HepG2 (cell line): ENCODE measurements around the gene TWF1. TPM values are rescaled to one million over a fixed set of nuclear protein-coding genes. Genes with fewer than 3 reads are reported as not detected.

ENCODE experiments used
- ATAC-seq: fragments of 200-7000 bp; cut with Tn5 transposase; 3 replicates; pipeline ENCODE4 v1.9.1; 2020; ENCODE audit warnings: mild to moderate bottlenecking, moderate library complexity
- BruUV-seq: library from RNA; stranded (reverse); fragments of 400-500 nt; replicated peaks from 2 replicates; lab custom pipeline; 2021; lab: Mats Ljungman, UMichigan
- CTCF ChIA-PET: fragments of 300-600 bp; formaldehyde crosslinking; extraction: SDS; loops from one replicate; lab custom pipeline; 2021; ENCODE audit warnings: low total read pairs, inconsistent platforms, low intra/inter-chr PET ratio; lab: Yijun Ruan, JAX
- POLR2A ChIA-PET: fragments of 350-600 bp; sonication (Branson Sonifier 250); formaldehyde crosslinking; loops from one replicate; lab custom pipeline; 2020; ENCODE audit warnings: antibody characterized with exemption, inconsistent platforms; lab: Yijun Ruan, JAX
- DNase-seq: peaks from one replicate; pipeline ENCODE4 v3.0.0-alpha.2; 2015; ENCODE audit warnings: low spot score
- FAIRE-seq: peaks from 3 replicates; lab custom pipeline; 2011; peaks lifted over from hg19 to GRCh38; lab: Jason Lieb, UNC
- H2AFZ ChIP-seq: one replicate; pipeline ENCODE4 v1.6.1; 2011; ENCODE audit warnings: low read length, inconsistent platforms
- H3K27ac ChIP-seq: fragments of 300-600 bp; 3 replicates; pipeline ENCODE4 v1.8.0; 2011; ENCODE audit warnings: mixed run types, mild to moderate bottlenecking, mixed read lengths, low read length, inconsistent platforms; ENCODE audit not compliant: insufficient read depth; ENCODE audit errors: extremely low read length
- H3K27me3 ChIP-seq, 2 experiments: fragments of 200-600 bp in 1 of 2; 2 replicates in 1 of 2; 3 replicates in 1 of 2; pipeline versions ENCODE4 v1.6.0 to v1.8.0; 2011; ENCODE audit warnings: low read length in 2 of 2, mild to moderate bottlenecking in 2 of 2, moderate library complexity in 2 of 2, inconsistent platforms in 1 of 2; ENCODE audit not compliant: insufficient read depth in 2 of 2, control insufficient read depth in 1 of 2
- H3K36me3 ChIP-seq, 2 experiments: fragments of 200-600 bp in 1 of 2; replicated peaks in 1 of 2; 2 replicates in 1 of 2; 3 replicates in 1 of 2; pipeline versions ENCODE4 v1.5.1 to v1.8.0; 2011; ENCODE audit warnings: low read length in 2 of 2, inconsistent platforms in 1 of 2; ENCODE audit not compliant: insufficient read depth in 2 of 2, control insufficient read depth in 1 of 2
- H3K4me1 ChIP-seq: 2 replicates; pipeline ENCODE4 v1.5.1; 2012; ENCODE audit warnings: low read length, inconsistent platforms; ENCODE audit not compliant: insufficient read depth
- H3K4me2 ChIP-seq: 2 replicates; pipeline ENCODE4 v1.6.0; 2011; ENCODE audit warnings: low read depth, low read length, inconsistent platforms
- H3K4me3 ChIP-seq, 3 experiments: fragments of 200-600 bp in 1 of 3; sonication (generic), shearing (Covaris generic) in 1 of 3; replicated peaks in 1 of 3; 2 replicates each; pipeline ENCODE4 v1.5.1; 2011 to 2016; ENCODE audit warnings: low read length in 3 of 3, inconsistent platforms in 2 of 3, low read depth in 2 of 3, mild to moderate bottlenecking in 2 of 3, control low read depth in 1 of 3, mixed read lengths in 1 of 3; ENCODE audit not compliant: insufficient read depth in 1 of 3
- H3K79me2 ChIP-seq: one replicate; pipeline ENCODE4 v1.6.1; 2011; ENCODE audit warnings: low read length, inconsistent platforms; ENCODE audit not compliant: insufficient read depth
- H3K9ac ChIP-seq: 2 replicates; pipeline ENCODE4 v1.6.0; 2011; ENCODE audit warnings: mild to moderate bottlenecking, low read depth, low read length, inconsistent platforms; ENCODE audit not compliant: insufficient read depth
- H3K9me3 ChIP-seq: 2 replicates; pipeline ENCODE4 v1.5.1; 2012; ENCODE audit warnings: mild to moderate bottlenecking, low read length
- H4K20me1 ChIP-seq: 2 replicates; pipeline ENCODE4 v1.6.0; 2011; ENCODE audit warnings: inconsistent platforms, mild to moderate bottlenecking, low read length, moderate library complexity; ENCODE audit not compliant: insufficient read depth
- ARNT2 ChIP-seq: sonication (generic); formaldehyde crosslinking; IDR thresholded peaks from 2 replicates; pipeline ENCODE4 v1.8.0; 2022; ENCODE audit warnings: mild to moderate bottlenecking, low read depth, missing genetic modification reagents, moderate library complexity
- GTF2F1 ChIP-seq: fragments of 150-350 bp; IDR thresholded peaks from 2 replicates; pipeline ENCODE4 v1.6.1; 2014; ENCODE audit warnings: low read length
- HDAC2 ChIP-seq: sonication (generic); formaldehyde crosslinking; IDR thresholded peaks from 2 replicates; pipeline ENCODE4 v1.4.0; 2020; ENCODE audit warnings: missing genetic modification reagents
- HMGXB3 ChIP-seq: sonication (generic); formaldehyde crosslinking; IDR thresholded peaks from 2 replicates; pipeline ENCODE4 v1.4.0; 2020; ENCODE audit warnings: missing genetic modification reagents, borderline replicate concordance
- MXD1 ChIP-seq: sonication (generic); formaldehyde crosslinking; IDR thresholded peaks from 2 replicates; pipeline ENCODE4 v1.4.0; 2020; ENCODE audit warnings: mild to moderate bottlenecking, missing genetic modification reagents
- NFYC ChIP-seq: IDR thresholded peaks from 2 replicates; pipeline ENCODE4 v1.6.1; 2016; ENCODE audit warnings: missing genetic modification reagents, missing compliant biosample characterization
- NONO ChIP-seq, 2 experiments: fragments of 450-650 bp in 1 of 2; sonication (generic) in 1 of 2; formaldehyde crosslinking in 1 of 2; IDR thresholded peaks in 1 of 2; conservative IDR thresholded peaks in 1 of 2; 2 replicates each; pipeline versions ENCODE4 v1.6.1 to v1.8.0; 2017 to 2022; ENCODE audit warnings: mild to moderate bottlenecking in 1 of 2, missing genetic modification reagents in 1 of 2, moderate library complexity in 1 of 2
- NPAS2 ChIP-seq: sonication (generic); formaldehyde crosslinking; IDR thresholded peaks from 2 replicates; pipeline ENCODE4 v1.8.0; 2022; ENCODE audit warnings: mild to moderate bottlenecking, missing genetic modification reagents, borderline replicate concordance
- REXO4 ChIP-seq: sonication (generic); formaldehyde crosslinking; IDR thresholded peaks from 2 replicates; pipeline ENCODE4 v1.8.0; 2022; ENCODE audit warnings: missing genetic modification reagents, mild to moderate bottlenecking, borderline replicate concordance
- SMARCC2 ChIP-seq: fragments of 450-650 bp; IDR thresholded peaks from 2 replicates; pipeline ENCODE4 v1.6.1; 2017; ENCODE audit warnings: antibody characterized with exemption, mild to moderate bottlenecking
- THAP8 ChIP-seq: sonication (generic); formaldehyde crosslinking; IDR thresholded peaks from 2 replicates; pipeline ENCODE4 v1.5.1; 2020; ENCODE audit warnings: missing genetic modification reagents, mild to moderate bottlenecking, borderline replicate concordance
- TRIM22 ChIP-seq: fragments of 450-650 bp; IDR thresholded peaks from 2 replicates; pipeline ENCODE4 v1.6.1; 2017
- ZNF281 ChIP-seq: sonication (generic); formaldehyde crosslinking; IDR thresholded peaks from 2 replicates; pipeline ENCODE4 v1.4.0; 2020; ENCODE audit warnings: missing genetic modification reagents, borderline replicate concordance
- ZNF619 ChIP-seq: sonication (generic); formaldehyde crosslinking; IDR thresholded peaks from 2 replicates; pipeline ENCODE4 v1.4.0; 2020; ENCODE audit warnings: mild to moderate bottlenecking, missing genetic modification reagents
- ZNF879 ChIP-seq: sonication (generic); formaldehyde crosslinking; IDR thresholded peaks from 2 replicates; pipeline ENCODE4 v1.8.1; 2023; ENCODE audit warnings: missing genetic modification reagents
- ZSCAN25 ChIP-seq: sonication (generic); formaldehyde crosslinking; IDR thresholded peaks from 2 replicates; pipeline ENCODE4 v1.8.0; 2022; ENCODE audit warnings: mild to moderate bottlenecking, missing genetic modification reagents
- WGBS: methylation state at CpG from one replicate; pipeline ENCODE4 v1.1.6; 2017; ENCODE audit warnings: low lambda C conversion rate; 5-methylcytosine and 5-hydroxymethylcytosine counted together
- in situ Hi-C: cut with HindIII; loops from 2 replicates; pipeline ENCODE4 v1.10.0; 2017; ENCODE audit warnings: low pct_unique_long_range_greater_than_20kb; ENCODE audit not compliant: extremely low pct_ligation_motif_present
- intact Hi-C: fragments of 100-400 bp; cut with micrococcal nuclease; formaldehyde crosslinking; loops from one replicate; pipeline ENCODE4 v1.10.0; 2022; ENCODE audit not compliant: unreplicated experiment
- polyA plus RNA-seq, 8 experiments: library from polyadenylated mRNA; depleted of rRNA in 3 of 8; stranded (reverse) in 7 of 8; unstranded in 1 of 8; fragments of >200 nt; fragmentation: Illumina TruSeq in 4 of 8; extraction: Trizol in 4 of 8; gene quantifications; 2 replicates each; pipeline versions ENCODE4 v1.2.1 to v1.2.3, GENCODE V29; 2011 to 2016; ENCODE audit warnings: low read depth in 4 of 8, missing spikeins in 1 of 8, mixed read lengths in 1 of 8; ENCODE audit not compliant: insufficient read depth in 1 of 8
- total RNA-seq, 5 experiments: library from RNA; depleted of rRNA; stranded (reverse); fragments of >200 nt; fragmentation: Illumina TruSeq; extraction: Trizol; gene quantifications; 2 replicates each; pipeline ENCODE4 v1.2.3, GENCODE V29; 2016; ENCODE audit warnings: low read depth in 1 of 5

Gene TWF1
- total and polyA plus RNA-seq, 2 of the 13 experiments (the other 11 are each of a cell fraction or from before 2014, with no cell fraction given): 32.3 to 85.5 TPM

- ChIA-PET POLR2A (no interaction called here), CTCF (no interaction called here)
- in situ Hi-C loops: no loop called here
- WGBS: 37% methylated on average over 3 of the region's 3 CpGs
- Histone ChIP-seq H3K27me3 (peaks cover 0 to 1% of the 10 kb centered on the region in 2 experiments; a peak in 2 of 5 replicates), H3K4me2 (no peak overlapping the region), H3K9me3 (no peaks in the 10 kb centered on the region), H2AFZ (no peak overlapping the region), H4K20me1 (no peaks in the 10 kb centered on the region), H3K27ac (no peak overlapping the region), H3K36me3 (no peaks in the 10 kb centered on the region), H3K4me3 (no peak overlapping the region), H3K79me2 (no peaks in the 10 kb centered on the region), H3K4me1 (no peaks in the 10 kb centered on the region), H3K9ac (no peak overlapping the region)
- no TSS peak for BruUV-seq
- intact Hi-C loops: no loop called here
- ATAC-seq: no peak
- FAIRE-seq: no peak
- DNase-seq: no peak
- TF ChIP-seq ZNF879 (CRISPR knock-in tag) (no peak), ZNF281 (CRISPR knock-in tag) (no peak), HDAC2 (CRISPR knock-in tag) (no peak), NONO (IDR thresholded peaks at IDR 0.05) (no peak), NONO (CRISPR knock-in tag; conservative IDR thresholded peaks at IDR 0.05) (no peak), ZNF619 (CRISPR knock-in tag) (no peak), TRIM22 (no peak), THAP8 (CRISPR knock-in tag) (no peak), ZSCAN25 (no peak), NFYC (CRISPR knock-in tag) (no peak), MXD1 (no peak), HMGXB3 (CRISPR knock-in tag) (no peak), REXO4 (CRISPR knock-in tag) (no peak), SMARCC2 (no peak), ARNT2 (CRISPR knock-in tag) (no peak), NPAS2 (CRISPR knock-in tag) (no peak), GTF2F1 (no peak)
Measured at GRCh38 chr12:43826681-43827080, 20.6 kb upstream of the TWF1 start.
